HG02763 (cell line): ENCODE measurements around the gene PEX1.
"Not testable (repeated sequence)": the region's sequence is repeated elsewhere in the genome, so short reads cannot be mapped to it uniquely, and the experiment has no call there.

Source experiments
- ATAC-seq: cut with Tn5 transposase; IDR thresholded peaks from one replicate; pipeline ENCODE4 v1.9.1; 2021; ENCODE audit warnings: mild to moderate bottlenecking, moderate library complexity; ENCODE audit not compliant: unreplicated experiment

Gene PEX1

DNA sequence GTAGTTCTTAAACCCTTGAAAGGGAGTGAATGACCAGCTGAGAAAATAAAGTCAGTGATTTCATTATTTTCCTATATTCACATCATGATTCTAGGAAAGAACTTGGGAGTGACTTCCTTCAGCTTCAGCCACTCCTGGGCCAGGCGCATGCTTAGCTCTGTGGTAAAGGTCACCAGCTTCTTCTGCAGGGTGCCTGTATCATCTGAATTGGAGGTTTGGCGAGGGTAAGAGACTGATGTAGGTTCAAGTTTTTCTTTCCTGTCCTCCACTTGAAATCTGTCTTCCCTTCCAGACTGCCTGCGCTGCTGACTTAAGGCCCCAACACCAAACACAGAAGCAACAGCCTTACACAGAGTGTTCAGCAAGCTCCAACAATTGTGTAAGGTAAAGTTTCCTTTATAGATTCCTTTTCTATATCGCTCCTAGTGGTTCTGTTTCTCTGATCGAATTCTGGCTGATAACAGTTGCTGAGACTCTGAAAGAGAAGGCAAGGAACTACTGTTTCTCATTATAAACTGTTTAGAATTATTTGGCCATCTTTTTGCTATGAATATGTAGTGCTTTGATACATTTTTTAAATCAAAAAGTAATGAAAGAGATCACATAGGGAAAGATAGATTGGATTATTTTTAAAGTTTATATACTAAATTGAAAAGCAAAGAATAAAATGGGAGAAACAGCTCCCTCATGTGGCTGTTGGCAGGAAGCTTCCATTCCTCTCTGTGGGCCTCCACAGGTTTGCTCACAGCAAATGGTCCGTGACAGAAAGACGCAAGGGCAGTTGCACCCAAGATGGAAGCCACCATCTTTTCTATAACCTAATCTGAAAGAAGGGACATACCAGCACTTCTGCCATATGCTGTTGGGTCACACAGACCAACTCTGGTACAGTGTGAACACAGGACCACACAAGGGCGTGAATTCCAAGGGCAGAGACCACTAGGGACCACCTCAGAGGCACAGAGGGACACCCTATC lies 67.0 kb downstream of the PEX1 start:
- ATAC-seq, result peak; percentile 58

DNA sequence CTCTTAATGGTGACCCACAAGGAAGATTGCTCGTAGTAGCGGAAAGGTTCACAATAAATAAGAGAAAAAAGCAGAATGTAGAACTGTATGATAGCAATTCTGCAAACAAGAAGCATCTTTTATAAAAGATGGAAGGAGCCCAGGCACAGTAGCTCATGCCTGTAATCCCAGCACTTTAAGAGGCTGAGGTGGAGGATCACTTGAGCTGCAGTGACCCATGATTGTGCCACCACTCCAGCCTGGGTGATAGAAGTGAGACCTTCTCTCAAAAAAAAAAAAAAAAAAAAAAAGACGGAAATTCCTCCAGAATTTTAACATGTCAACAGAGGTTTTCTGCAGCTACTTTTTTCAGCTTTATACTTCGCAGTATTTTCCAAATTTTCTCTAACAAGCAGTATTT lies 67.8 kb downstream of the PEX1 start:
- ATAC-seq, result no peak

- no peak for ATAC-seq
Measured at GRCh38 chr7:92460109-92460508, 68.2 kb downstream of the PEX1 start.

GRCh38 chr7:92456236-92456635 lies 72.1 kb downstream of the PEX1 start:
- no peak for ATAC-seq

- ATAC-seq, result no peak
Measured at GRCh38 chr7:92451645-92452044, 76.7 kb downstream of the PEX1 start.

DNA sequence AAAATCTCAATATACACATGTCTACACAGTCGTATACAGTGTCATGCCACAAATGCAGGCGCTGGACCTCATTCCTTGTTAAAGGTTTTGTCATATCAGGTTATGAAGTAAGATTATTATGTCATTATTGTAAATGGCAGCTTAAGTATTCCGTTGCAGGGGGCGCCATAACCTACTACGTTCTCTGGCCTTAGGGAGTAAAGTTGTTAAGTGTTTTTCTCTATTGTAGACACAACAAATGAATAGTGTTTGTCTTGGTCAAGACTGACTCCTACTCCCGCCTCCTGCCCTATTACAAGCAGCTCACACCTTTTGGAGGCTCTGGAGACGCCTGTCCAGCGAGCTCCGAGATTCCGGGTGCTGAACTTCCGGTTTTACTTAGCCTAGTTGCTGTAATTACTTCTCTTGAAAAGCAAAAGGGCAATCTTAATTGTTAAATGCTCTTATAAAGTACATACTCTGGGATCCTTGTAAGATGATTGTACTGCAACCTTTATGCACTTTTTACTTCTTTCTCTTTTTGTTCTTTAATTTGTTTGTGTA lies 80.0 kb downstream of the PEX1 start:
- peak; percentile 36 for ATAC-seq

- peak; percentile 90 for ATAC-seq
Measured at GRCh38 chr7:92447345-92448204, 80.7 kb downstream of the PEX1 start, which contains the start of gene GATAD1. Gene GATAD1, plus strand, starts transcription at chr7:92447482. Its CDS starts 248 bp downstream, at chr7:92447730.

DNA sequence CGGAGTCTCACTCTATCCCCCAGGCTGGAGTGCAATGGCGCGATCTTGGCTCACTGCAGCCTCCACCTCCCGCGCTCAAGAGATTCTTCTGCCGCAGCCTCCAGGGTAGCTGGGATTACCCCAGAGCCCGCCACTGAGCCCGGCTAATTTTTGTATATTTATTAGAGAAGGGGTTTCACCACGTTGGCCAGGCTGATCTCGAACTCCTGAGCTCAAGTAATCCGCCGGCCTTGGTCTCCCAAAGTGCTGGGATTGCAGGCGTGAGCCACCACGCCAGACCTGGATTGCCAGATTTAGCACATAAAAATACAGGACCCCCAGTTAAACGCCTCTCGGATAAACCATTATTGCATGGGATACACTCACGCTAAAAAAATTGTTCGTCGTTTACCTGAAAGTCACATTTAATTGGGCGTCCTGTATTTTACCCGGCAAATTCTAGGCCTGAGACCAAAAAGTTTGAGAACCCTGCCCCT lies 81.4 kb downstream of the PEX1 start:
- ATAC-seq, result no peak

GRCh38 chr7:92442720-92443119 lies 85.6 kb downstream of the PEX1 start:
- ATAC-seq, result not testable (repeated sequence)

- ATAC-seq, result no peak
Measured at GRCh38 chr7:92437956-92438491, 90.3 kb downstream of the PEX1 start.
